K562 (cell line): ENCODE measurements around the gene TIGD1. TPM values are rescaled to one million over a fixed set of nuclear protein-coding genes. Genes with fewer than 3 reads are reported as not detected.

Experiments used
- MYC ChIP-seq, 2 experiments: fragments of 250-450 bp in 1 of 2; sonication (Bioruptor Pico) in 1 of 2; IDR thresholded peaks; 2 replicates each; pipeline versions ENCODE4 v1.5.1 to v1.6.1; 2012 to 2021; ENCODE audit warnings: low read depth in 2 of 2, borderline replicate concordance in 1 of 2, improper control_type of control experiment in 1 of 2, low read length in 1 of 2, mild to moderate bottlenecking in 1 of 2, moderate library complexity in 1 of 2
- NFRKB ChIP-seq: fragments of 450-650 bp; IDR thresholded peaks from 2 replicates; pipeline ENCODE4 v1.6.1; 2016; ENCODE audit warnings: low read depth
- YY1 ChIP-seq, 3 experiments: IDR thresholded peaks; 2 replicates each; pipeline ENCODE4 v1.6.1; 2011; ENCODE audit warnings: low read length in 2 of 3, mild to moderate bottlenecking in 2 of 3, moderate library complexity in 2 of 3, borderline replicate concordance in 1 of 3, control low read depth in 1 of 3, low read depth in 1 of 3; ENCODE audit not compliant: insufficient read depth in 3 of 3, insufficient replicate concordance in 2 of 3, control insufficient read depth in 1 of 3, insufficient read length in 1 of 3; ENCODE audit errors: extremely low read depth in 1 of 3
- polyA plus RNA-seq, 8 experiments: library from polyadenylated mRNA; depleted of rRNA in 4 of 8; stranded (reverse) in 5 of 8; unstranded in 3 of 8; fragments of >200 nt; fragmentation: Nextera tagmentation in 2 of 8; fragmentation: Illumina TruSeq in 1 of 8; extraction: Ambion mirVana in 2 of 8; extraction: Trizol in 1 of 8; gene quantifications; 2 replicates each; pipeline versions ENCODE4 v1.2.1 to v1.2.3, GENCODE V29; 2011 to 2014; ENCODE audit warnings: inconsistent platforms in 1 of 8, missing spikeins in 1 of 8
- total RNA-seq, 7 experiments: library from RNA; depleted of rRNA in 6 of 7; stranded (reverse); fragments of >200 nt in 6 of 7; fragmentation: Illumina TruSeq in 2 of 7; extraction: Trizol in 2 of 7; gene quantifications; 2 replicates each; pipeline versions ENCODE4 v1.2.1 to v1.2.3, GENCODE V29; 2011 to 2021; ENCODE audit warnings: low replicate concordance in 1 of 7
- TF ChIP-seq, protein P1 (sequence below): sonication (generic); formaldehyde crosslinking; IDR thresholded peaks from 2 replicates; pipeline ENCODE4 v1.8.1; 2023; ENCODE audit warnings: mild to moderate bottlenecking, missing genetic modification reagents
- TF ChIP-seq, protein P2 (sequence below), 2 experiments: fragments of 450-650 bp in 1 of 2; sonication (generic) in 1 of 2; formaldehyde crosslinking in 1 of 2; IDR thresholded peaks in 1 of 2; conservative IDR thresholded peaks in 1 of 2; 2 replicates each; pipeline versions ENCODE4 v1.6.1 to v1.8.1; 2016 to 2023; ENCODE audit warnings: mild to moderate bottlenecking in 2 of 2, moderate library complexity in 2 of 2, inconsistent platforms in 1 of 2, missing genetic modification reagents in 1 of 2

The TIGD1 gene
- total and polyA plus RNA-seq, 9 of the 15 experiments (the other 6 are each of a cell fraction or from before 2014, with no cell fraction given), result 2.0 to 10.1 (median 6.6) TPM

GRCh38 chr2:232549655-232550353, 553 bp downstream of the TIGD1 start (continued):
- TF ChIP-seq, protein P1, sequence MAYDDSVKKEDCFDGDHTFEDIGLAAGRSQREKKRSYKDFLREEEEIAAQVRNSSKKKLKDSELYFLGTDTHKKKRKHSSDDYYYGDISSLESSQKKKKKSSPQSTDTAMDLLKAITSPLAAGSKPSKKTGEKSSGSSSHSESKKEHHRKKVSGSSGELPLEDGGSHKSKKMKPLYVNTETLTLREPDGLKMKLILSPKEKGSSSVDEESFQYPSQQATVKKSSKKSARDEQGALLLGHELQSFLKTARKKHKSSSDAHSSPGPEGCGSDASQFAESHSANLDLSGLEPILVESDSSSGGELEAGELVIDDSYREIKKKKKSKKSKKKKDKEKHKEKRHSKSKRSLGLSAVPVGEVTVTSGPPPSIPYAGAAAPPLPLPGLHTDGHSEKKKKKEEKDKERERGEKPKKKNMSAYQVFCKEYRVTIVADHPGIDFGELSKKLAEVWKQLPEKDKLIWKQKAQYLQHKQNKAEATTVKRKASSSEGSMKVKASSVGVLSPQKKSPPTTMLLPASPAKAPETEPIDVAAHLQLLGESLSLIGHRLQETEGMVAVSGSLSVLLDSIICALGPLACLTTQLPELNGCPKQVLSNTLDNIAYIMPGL, result 0 out of 2 replicates have a peak, but pooled peaks have one; percentile 51
- TF ChIP-seq NFRKB (peak; percentile 70; the same call in 1 of the 2 replicates), MYC (IDR thresholded peaks at IDR 0.05; ENCODE audit: low read depth, low read length) (no peak), MYC (CRISPR knock-in tag; IDR thresholded peaks at IDR 0.05; ENCODE audit: borderline replicate concordance, low read depth) (peak; percentile 38; the same call in 1 of the 2 replicates), YY1 (IDR thresholded peaks at IDR 0.05; ENCODE audit: borderline replicate concordance in 1 of 3, control insufficient read depth in 1 of 3, extremely low read depth in 1 of 3, insufficient read depth in 3 of 3, insufficient read length in 1 of 3, insufficient replicate concordance in 2 of 3, low read depth in 1 of 3, low read length in 2 of 3) (peak in 1 of 3 experiments; percentile 75)
- TF ChIP-seq, protein P2, sequence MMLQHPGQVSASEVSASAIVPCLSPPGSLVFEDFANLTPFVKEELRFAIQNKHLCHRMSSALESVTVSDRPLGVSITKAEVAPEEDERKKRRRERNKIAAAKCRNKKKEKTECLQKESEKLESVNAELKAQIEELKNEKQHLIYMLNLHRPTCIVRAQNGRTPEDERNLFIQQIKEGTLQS (IDR thresholded peaks at IDR 0.05), result no peak
- TF ChIP-seq, protein P2 (CRISPR knock-in tag; conservative IDR thresholded peaks at IDR 0.05), result 0 out of 2 replicates have a peak, but pooled peaks have one; percentile 18
